ENCODE data around the gene GPX4. TPM values are rescaled to one million over a fixed set of nuclear protein-coding genes. Genes with fewer than 3 reads are reported as not detected.

GPX4 gene
- total and polyA plus RNA-seq, 10 of the 15 experiments (the other 5 are each of a cell fraction or from before 2014, with no cell fraction given), result 33.3 to 749 (median 297) TPM

GRCh38 chr19:1113030-1113985 lies 9.5 kb downstream of the GPX4 start (continued):
- TF ChIP-seq YBX1 (IDR thresholded peaks at IDR 0.05) (no peak), BCL11A (IDR thresholded peaks at IDR 0.05; ENCODE audit: low read depth, low read length) (no peak), MXI1 (IDR thresholded peaks at IDR 0.05; ENCODE audit: low read depth, low read length) (no peak), ETV6 (conservative IDR thresholded peaks at IDR 0.05 in 1 of 2, IDR thresholded peaks at IDR 0.05 in 1 of 2; ENCODE audit: borderline replicate concordance in 1 of 2, low read depth in 1 of 2) (no peak), CBX5 (IDR thresholded peaks at IDR 0.05; ENCODE audit: low read depth) (no peak), BMI1 (IDR thresholded peaks at IDR 0.05; ENCODE audit: borderline replicate concordance) (no peak)
- TF ChIP-seq, protein P1, sequence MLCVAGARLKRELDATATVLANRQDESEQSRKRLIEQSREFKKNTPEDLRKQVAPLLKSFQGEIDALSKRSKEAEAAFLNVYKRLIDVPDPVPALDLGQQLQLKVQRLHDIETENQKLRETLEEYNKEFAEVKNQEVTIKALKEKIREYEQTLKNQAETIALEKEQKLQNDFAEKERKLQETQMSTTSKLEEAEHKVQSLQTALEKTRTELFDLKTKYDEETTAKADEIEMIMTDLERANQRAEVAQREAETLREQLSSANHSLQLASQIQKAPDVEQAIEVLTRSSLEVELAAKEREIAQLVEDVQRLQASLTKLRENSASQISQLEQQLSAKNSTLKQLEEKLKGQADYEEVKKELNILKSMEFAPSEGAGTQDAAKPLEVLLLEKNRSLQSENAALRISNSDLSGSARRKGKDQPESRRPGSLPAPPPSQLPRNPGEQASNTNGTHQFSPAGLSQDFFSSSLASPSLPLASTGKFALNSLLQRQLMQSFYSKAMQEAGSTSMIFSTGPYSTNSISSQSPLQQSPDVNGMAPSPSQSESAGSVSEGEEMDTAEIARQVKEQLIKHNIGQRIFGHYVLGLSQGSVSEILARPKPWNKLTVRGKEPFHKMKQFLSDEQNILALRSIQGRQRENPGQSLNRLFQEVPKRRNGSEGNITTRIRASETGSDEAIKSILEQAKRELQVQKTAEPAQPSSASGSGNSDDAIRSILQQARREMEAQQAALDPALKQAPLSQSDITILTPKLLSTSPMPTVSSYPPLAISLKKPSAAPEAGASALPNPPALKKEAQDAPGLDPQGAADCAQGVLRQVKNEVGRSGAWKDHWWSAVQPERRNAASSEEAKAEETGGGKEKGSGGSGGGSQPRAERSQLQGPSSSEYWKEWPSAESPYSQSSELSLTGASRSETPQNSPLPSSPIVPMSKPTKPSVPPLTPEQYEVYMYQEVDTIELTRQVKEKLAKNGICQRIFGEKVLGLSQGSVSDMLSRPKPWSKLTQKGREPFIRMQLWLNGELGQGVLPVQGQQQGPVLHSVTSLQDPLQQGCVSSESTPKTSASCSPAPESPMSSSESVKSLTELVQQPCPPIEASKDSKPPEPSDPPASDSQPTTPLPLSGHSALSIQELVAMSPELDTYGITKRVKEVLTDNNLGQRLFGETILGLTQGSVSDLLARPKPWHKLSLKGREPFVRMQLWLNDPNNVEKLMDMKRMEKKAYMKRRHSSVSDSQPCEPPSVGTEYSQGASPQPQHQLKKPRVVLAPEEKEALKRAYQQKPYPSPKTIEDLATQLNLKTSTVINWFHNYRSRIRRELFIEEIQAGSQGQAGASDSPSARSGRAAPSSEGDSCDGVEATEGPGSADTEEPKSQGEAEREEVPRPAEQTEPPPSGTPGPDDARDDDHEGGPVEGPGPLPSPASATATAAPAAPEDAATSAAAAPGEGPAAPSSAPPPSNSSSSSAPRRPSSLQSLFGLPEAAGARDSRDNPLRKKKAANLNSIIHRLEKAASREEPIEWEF (IDR thresholded peaks at IDR 0.05; ENCODE audit: insufficient replicate concordance, low read depth, low read length), result no peak
